GM13977 (cell line): ENCODE data around the gene TSPAN4.

Experiments
- DNase-seq: peaks from one replicate; pipeline ENCODE4 v3.0.0; 2012; ENCODE audit warnings: low spot score
- in situ Hi-C: fragments of 300-500 bp; cut with MboI; formaldehyde crosslinking; loops from one replicate; pipeline ENCODE4 v1.12.0; 2022; ENCODE audit warnings: low sequenced_read_pairs, low pct_unique_long_range_greater_than_20kb, mixed read lengths, inconsistent platforms; ENCODE audit not compliant: unreplicated experiment
- TF ChIP-seq, protein P1 (sequence below): IDR thresholded peaks from 2 replicates; pipeline ENCODE4 v1.5.1; 2012; ENCODE audit warnings: mild to moderate bottlenecking, control low read depth; ENCODE audit not compliant: insufficient read depth; ENCODE audit errors: extremely low read depth, missing control alignments

Gene TSPAN4

GRCh38 chr11:843818-844692 lies 1.4 kb downstream of the TSPAN4 start:
- in situ Hi-C loops, result no loop called here
- no peak for DNase-seq
- TF ChIP-seq, protein P1, sequence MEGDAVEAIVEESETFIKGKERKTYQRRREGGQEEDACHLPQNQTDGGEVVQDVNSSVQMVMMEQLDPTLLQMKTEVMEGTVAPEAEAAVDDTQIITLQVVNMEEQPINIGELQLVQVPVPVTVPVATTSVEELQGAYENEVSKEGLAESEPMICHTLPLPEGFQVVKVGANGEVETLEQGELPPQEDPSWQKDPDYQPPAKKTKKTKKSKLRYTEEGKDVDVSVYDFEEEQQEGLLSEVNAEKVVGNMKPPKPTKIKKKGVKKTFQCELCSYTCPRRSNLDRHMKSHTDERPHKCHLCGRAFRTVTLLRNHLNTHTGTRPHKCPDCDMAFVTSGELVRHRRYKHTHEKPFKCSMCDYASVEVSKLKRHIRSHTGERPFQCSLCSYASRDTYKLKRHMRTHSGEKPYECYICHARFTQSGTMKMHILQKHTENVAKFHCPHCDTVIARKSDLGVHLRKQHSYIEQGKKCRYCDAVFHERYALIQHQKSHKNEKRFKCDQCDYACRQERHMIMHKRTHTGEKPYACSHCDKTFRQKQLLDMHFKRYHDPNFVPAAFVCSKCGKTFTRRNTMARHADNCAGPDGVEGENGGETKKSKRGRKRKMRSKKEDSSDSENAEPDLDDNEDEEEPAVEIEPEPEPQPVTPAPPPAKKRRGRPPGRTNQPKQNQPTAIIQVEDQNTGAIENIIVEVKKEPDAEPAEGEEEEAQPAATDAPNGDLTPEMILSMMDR, result no peak

GRCh38 chr11:844693-845644 lies 2.3 kb downstream of the TSPAN4 start:
- TF ChIP-seq, protein P1, result no peak
- in situ Hi-C loops, result no loop called here
- peak; percentile 81 for DNase-seq

DNA sequence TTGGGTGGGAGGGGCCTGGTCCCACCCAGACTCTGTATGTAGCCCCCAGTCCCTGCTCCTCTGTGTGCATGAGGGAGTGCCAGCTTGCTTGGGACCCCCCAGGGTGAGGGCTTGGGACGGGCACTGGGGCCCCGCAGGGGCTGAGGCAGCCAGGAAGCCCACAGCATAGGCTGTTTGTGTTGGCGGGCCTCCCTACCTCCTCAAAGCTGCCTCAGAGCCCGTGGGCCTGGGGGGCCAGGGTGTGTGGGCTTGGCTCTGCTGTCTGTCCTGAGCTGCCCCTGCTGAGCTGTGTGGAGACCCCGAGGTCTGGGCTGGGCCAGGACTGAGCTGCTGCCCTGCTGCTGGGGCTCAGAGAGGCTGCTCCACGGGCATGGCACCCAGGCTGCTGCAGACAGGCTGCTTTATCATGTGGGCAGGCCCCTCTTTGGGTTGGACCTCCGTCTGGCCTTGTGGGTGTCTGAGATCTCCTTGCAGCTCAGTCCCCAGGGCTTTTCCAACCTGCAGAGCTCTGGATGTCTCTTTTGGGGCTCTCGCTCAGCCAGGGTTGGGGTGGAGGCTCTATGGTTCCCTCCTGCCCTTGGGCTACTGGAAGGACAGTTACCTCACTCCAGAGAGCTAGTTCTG lies 3.3 kb downstream of the TSPAN4 start:
- TF ChIP-seq, protein P1, result no peak
- no peak for DNase-seq
- in situ Hi-C loops, result no loop called here

DNA sequence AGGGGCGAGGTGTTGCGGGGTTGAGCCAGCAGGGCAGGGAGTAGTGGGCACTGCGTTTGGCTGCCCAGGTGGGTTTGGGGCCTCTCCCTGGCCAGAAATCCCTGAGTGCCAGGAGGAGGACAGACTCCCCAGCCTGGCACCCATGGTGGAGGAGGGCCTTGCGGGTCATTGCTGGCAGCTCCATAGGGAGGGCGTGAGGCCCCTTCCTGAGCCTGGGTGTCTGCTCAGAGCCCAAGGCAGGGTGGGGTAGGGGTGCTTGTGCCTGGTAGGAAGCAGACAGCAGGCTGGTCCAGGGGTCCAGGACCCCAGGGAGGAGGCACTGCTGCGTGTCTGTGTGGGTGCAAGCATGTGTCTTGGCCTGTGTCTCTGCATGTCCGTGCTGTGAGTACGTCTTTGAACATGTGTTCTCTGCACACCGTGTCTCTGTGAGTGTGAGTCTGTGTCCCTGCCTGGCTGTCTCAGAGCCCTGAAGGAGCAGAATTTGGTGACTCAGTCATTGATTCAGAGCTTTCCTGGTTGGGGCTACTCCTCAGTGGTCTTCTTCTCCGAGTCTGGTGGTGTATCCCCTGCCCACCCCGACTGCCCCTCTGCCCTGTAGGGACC lies 3.9 kb downstream of the TSPAN4 start:
- in situ Hi-C loops, result no loop called here
- TF ChIP-seq, protein P1, result no peak
- no peak for DNase-seq

DNA sequence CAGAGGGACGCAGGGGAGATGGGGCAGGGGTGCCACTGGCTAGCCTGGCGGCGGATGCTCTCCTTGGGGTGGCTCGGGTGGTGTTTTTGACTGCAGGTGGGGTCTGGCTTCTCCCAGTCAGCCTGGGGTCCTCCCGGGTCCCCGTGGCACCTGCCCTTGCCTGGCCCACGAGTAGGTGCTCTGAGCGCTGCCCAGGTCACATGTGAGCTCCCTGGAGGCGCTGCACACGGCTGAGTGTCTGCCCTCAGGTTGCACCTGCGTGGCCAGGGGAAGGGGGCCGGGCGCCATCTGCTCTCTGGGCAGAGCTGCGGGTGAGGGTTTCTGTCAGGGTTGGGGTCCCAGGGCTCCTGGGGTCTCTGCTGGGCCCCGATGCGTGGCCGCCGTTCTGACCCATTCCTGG lies 5.2 kb downstream of the TSPAN4 start:
- DNase-seq, result no peak
- TF ChIP-seq, protein P1, result no peak
- in situ Hi-C loops, result no loop called here
